Astrocyte (in vitro differentiated cells and primary cell): ENCODE measurements around the gene ZNF225. TPM values are rescaled to one million over a fixed set of nuclear protein-coding genes. Genes with fewer than 3 reads are reported as not detected.

Experiments
- DNase-seq: peaks from one replicate; pipeline ENCODE4 v3.0.0-alpha.2; 2010; ENCODE audit warnings: low read depth
- FAIRE-seq: peaks from 2 replicates; lab custom pipeline; 2011; peaks lifted over from hg19 to GRCh38; lab: Jason Lieb, UNC
- H2AFZ ChIP-seq: 2 replicates; pipeline ENCODE4 v1.6.0; 2012; ENCODE audit warnings: low read depth, low read length, inconsistent platforms
- H3K27ac ChIP-seq: 2 replicates; pipeline ENCODE4 v1.5.1; 2011; ENCODE audit warnings: low read depth, low read length, inconsistent platforms
- H3K27me3 ChIP-seq: 2 replicates; pipeline ENCODE4 v1.6.0; 2011; ENCODE audit warnings: low read length, inconsistent platforms; ENCODE audit not compliant: insufficient read depth
- H3K36me3 ChIP-seq: 2 replicates; pipeline ENCODE4 v1.5.1; 2011; ENCODE audit warnings: low read length, inconsistent platforms; ENCODE audit not compliant: insufficient read depth
- H3K4me1 ChIP-seq: 2 replicates; pipeline ENCODE4 v1.5.1; 2011; ENCODE audit warnings: low read length, inconsistent platforms; ENCODE audit not compliant: insufficient read depth
- H3K4me2 ChIP-seq: 2 replicates; pipeline ENCODE4 v1.6.0; 2012; ENCODE audit warnings: low read length, inconsistent platforms
- H3K4me3 ChIP-seq: 2 replicates; pipeline ENCODE4 v1.5.1; 2011; ENCODE audit warnings: low read depth, mild to moderate bottlenecking, low read length, inconsistent platforms; ENCODE audit not compliant: insufficient read depth
- H3K79me2 ChIP-seq: 2 replicates; pipeline ENCODE4 v1.6.0; 2012; ENCODE audit warnings: mild to moderate bottlenecking, low read length, inconsistent platforms; ENCODE audit not compliant: insufficient read depth
- H3K9ac ChIP-seq: 2 replicates; pipeline ENCODE4 v1.6.0; 2012; ENCODE audit warnings: mild to moderate bottlenecking, low read length, inconsistent platforms
- H3K9me3 ChIP-seq: 2 replicates; pipeline ENCODE4 v1.5.1; 2012; ENCODE audit warnings: low read depth, mild to moderate bottlenecking, low read length, inconsistent platforms; ENCODE audit not compliant: insufficient read depth
- H4K20me1 ChIP-seq: 2 replicates; pipeline ENCODE4 v1.6.0; 2012; ENCODE audit warnings: low read length, inconsistent platforms; ENCODE audit not compliant: insufficient read depth
- H3K27ac Mint-ChIP-seq: one replicate; pipeline ENCODE4 v1.8.0; 2021; ENCODE audit warnings: mild to moderate bottlenecking, mixed read lengths; ENCODE audit not compliant: unreplicated experiment
- H3K27me3 Mint-ChIP-seq: one replicate; pipeline ENCODE4 v1.8.0; 2021; ENCODE audit warnings: low read depth, mixed read lengths; ENCODE audit not compliant: unreplicated experiment
- H3K36me3 Mint-ChIP-seq: one replicate; pipeline ENCODE4 v1.8.0; 2021; ENCODE audit warnings: low read depth, mixed read lengths; ENCODE audit not compliant: unreplicated experiment
- H3K4me1 Mint-ChIP-seq: one replicate; pipeline ENCODE4 v1.8.0; 2021; ENCODE audit warnings: low read depth, mixed read lengths; ENCODE audit not compliant: unreplicated experiment
- H3K4me3 Mint-ChIP-seq: one replicate; pipeline ENCODE4 v1.8.0; 2021; ENCODE audit warnings: mild to moderate bottlenecking, moderate library complexity, mixed read lengths; ENCODE audit not compliant: unreplicated experiment
- H3K9me3 Mint-ChIP-seq: one replicate; pipeline ENCODE4 v1.8.0; 2021; ENCODE audit warnings: mild to moderate bottlenecking, mixed read lengths; ENCODE audit not compliant: unreplicated experiment
- EZH2 ChIP-seq: IDR thresholded peaks from 2 replicates; pipeline ENCODE4 v1.6.1; 2012; ENCODE audit warnings: mild to moderate bottlenecking, low read length, inconsistent platforms; ENCODE audit not compliant: insufficient read depth
- total RNA-seq: library from RNA; stranded (reverse); gene quantifications from 2 replicates; pipeline ENCODE4 v1.2.1, GENCODE V29; 2021
- TF ChIP-seq, protein P1 (sequence below): IDR thresholded peaks from 2 replicates; pipeline ENCODE4 v1.5.1; 2011; ENCODE audit warnings: low read depth, mild to moderate bottlenecking, inconsistent platforms, low read length, moderate library complexity; ENCODE audit not compliant: insufficient read depth

Gene ZNF225
- total RNA-seq, 1 donor from 2014 or later, result 4.7 TPM

DNA sequence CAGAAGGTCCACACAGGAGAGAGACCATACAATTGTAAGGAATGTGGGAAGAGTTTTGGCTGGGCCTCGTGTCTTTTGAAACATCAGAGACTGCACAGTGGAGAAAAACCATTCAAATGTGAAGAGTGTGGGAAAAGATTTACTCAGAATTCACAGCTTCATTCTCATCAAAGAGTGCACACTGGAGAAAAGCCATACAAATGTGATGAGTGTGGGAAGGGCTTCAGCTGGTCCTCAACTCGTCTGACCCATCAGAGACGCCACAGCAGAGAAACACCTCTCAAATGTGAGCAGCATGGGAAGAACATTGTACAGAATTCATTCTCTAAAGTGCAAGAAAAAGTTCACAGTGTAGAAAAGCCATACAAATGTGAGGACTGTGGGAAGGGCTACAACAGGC lies 5.4 kb upstream of the ZNF225 start:
- no peak for FAIRE-seq
- Histone ChIP-seq H3K9me3 (peaks cover 30% of the 10 kb centered on the region), H4K20me1 (no peaks in the 10 kb centered on the region), H3K4me2 (no peak overlapping the region), H3K4me1 (no peaks in the 10 kb centered on the region), H3K27me3 (no peaks in the 10 kb centered on the region), H3K4me3 (no peak overlapping the region), H3K79me2 (no peaks in the 10 kb centered on the region), H3K27ac (no peak overlapping the region), H3K36me3 (peaks cover 30% of the 10 kb centered on the region), H2AFZ (no peak overlapping the region), H3K9ac (no peak overlapping the region)
- Mint-ChIP-seq H3K27ac (no peak overlapping the region), H3K4me1 (peaks cover 4% of the 10 kb centered on the region), H3K27me3 (no peaks in the 10 kb centered on the region), H3K36me3 (peaks cover 45% of the 10 kb centered on the region), H3K9me3 (peaks cover 32% of the 10 kb centered on the region), H3K4me3 (no peak overlapping the region)
- TF ChIP-seq EZH2, result no peak
- TF ChIP-seq, protein P1, sequence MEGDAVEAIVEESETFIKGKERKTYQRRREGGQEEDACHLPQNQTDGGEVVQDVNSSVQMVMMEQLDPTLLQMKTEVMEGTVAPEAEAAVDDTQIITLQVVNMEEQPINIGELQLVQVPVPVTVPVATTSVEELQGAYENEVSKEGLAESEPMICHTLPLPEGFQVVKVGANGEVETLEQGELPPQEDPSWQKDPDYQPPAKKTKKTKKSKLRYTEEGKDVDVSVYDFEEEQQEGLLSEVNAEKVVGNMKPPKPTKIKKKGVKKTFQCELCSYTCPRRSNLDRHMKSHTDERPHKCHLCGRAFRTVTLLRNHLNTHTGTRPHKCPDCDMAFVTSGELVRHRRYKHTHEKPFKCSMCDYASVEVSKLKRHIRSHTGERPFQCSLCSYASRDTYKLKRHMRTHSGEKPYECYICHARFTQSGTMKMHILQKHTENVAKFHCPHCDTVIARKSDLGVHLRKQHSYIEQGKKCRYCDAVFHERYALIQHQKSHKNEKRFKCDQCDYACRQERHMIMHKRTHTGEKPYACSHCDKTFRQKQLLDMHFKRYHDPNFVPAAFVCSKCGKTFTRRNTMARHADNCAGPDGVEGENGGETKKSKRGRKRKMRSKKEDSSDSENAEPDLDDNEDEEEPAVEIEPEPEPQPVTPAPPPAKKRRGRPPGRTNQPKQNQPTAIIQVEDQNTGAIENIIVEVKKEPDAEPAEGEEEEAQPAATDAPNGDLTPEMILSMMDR, result no peak
- no peak for DNase-seq

DNA sequence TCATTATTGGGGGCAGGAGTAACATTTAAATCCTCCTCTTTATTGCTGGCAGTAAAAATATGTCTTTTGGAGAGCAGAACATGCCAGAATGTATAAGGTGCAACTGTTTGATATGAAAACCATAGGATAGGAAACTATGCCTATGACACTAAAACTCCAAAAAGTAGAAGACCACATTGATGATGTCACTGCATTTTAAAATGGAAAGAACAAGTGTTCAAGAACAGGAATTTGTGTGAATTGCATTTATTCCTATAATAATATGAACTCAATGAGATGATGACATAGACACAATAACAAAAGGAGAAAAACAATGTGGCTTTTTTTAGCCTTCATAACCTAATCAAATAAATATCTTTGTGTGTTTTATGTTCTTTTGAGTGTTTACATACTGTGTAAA lies 3.7 kb upstream of the ZNF225 start:
- no peak for FAIRE-seq
- peaks cover 32% of the 10 kb centered on the region for H3K36me3 Mint-ChIP-seq

More for the DNA sequence above, 3.7 kb upstream of the ZNF225 start:
- Histone ChIP-seq H3K9me3 (peaks cover 30% of the 10 kb centered on the region), H2AFZ (no peak overlapping the region), H3K27ac (no peak overlapping the region), H3K36me3 (peaks cover 21% of the 10 kb centered on the region), H4K20me1 (no peaks in the 10 kb centered on the region), H3K4me1 (peaks cover 5% of the 10 kb centered on the region), H3K27me3 (no peaks in the 10 kb centered on the region), H3K4me2 (no peak overlapping the region), H3K4me3 (no peak overlapping the region), H3K79me2 (peaks cover 9% of the 10 kb centered on the region), H3K9ac (no peak overlapping the region)
- DNase-seq, result no peak
- H3K27ac Mint-ChIP-seq, result no peak overlapping the region
- no peak overlapping the region for H3K4me3 Mint-ChIP-seq
- peaks cover 27% of the 10 kb centered on the region for H3K9me3 Mint-ChIP-seq
- TF ChIP-seq EZH2, result no peak
- TF ChIP-seq, protein P1, result no peak
- peaks cover 4% of the 10 kb centered on the region for H3K4me1 Mint-ChIP-seq
- H3K27me3 Mint-ChIP-seq, result no peaks in the 10 kb centered on the region
